BE2C (cell line): ENCODE results near the gene SIPA1L3.

ENCODE experiments used
- DNase-seq: peaks from one replicate; pipeline ENCODE4 v3.0.0-alpha.2; 2020
- H3K27me3 ChIP-seq: fragments of 250-450 bp; sonication (Bioruptor Pico); 2 replicates; pipeline ENCODE4 v1.5.1; 2020; ENCODE audit warnings: mild to moderate bottlenecking
- H3K36me3 ChIP-seq: fragments of 250-450 bp; sonication (Bioruptor Pico); 2 replicates; pipeline ENCODE4 v1.5.1; 2020; ENCODE audit warnings: mild to moderate bottlenecking
- H3K4me1 ChIP-seq: fragments of 250-450 bp; sonication (Bioruptor Pico); 2 replicates; pipeline ENCODE4 v1.5.1; 2020
- H3K4me3 ChIP-seq: 2 replicates; pipeline ENCODE4 v1.5.1; 2011; ENCODE audit warnings: low read depth, low read length
- H3K9me3 ChIP-seq: fragments of 250-450 bp; sonication (Bioruptor Pico); 2 replicates; pipeline ENCODE4 v1.5.1; 2020
- CTCF ChIP-seq: IDR thresholded peaks from 2 replicates; pipeline ENCODE4 v1.5.1; 2012; ENCODE audit warnings: mild to moderate bottlenecking, low read depth, low read length

SIPA1L3 gene

GRCh38 chr19:37936886-37937285 is 29.9 kb downstream of the SIPA1L3 start:
- DNase-seq: no peak
- H3K27me3 ChIP-seq: no peaks in the 10 kb centered on the region
- no peak overlapping the region for H3K4me3 ChIP-seq
- no peaks in the 10 kb centered on the region for H3K36me3 ChIP-seq
- no peaks in the 10 kb centered on the region for H3K9me3 ChIP-seq
- no peak for TF ChIP-seq CTCF
- H3K4me1 ChIP-seq: no peaks in the 10 kb centered on the region

DNA sequence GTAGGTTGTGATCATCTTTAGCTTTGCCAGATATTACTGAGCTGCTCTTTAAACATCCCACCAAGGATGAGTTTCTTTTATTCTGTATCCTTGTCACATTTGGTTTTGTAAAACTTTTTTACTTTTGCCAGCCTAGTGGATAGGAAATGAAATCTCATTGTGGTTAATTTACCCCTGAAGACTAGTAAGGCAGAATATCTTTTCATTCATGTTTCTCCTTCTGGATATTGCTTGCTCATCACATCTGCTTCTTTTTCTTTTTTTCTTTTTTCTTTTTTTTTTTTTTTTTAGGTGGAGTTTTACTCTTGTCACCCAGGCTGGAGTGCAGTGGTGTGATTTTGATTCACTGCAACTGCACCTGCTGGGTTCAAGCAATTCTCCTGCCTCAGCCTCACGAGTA is 31.3 kb downstream of the SIPA1L3 start:
- no peak for TF ChIP-seq CTCF
- H3K27me3 ChIP-seq: no peaks in the 10 kb centered on the region
- DNase-seq: no peak
- H3K9me3 ChIP-seq: no peaks in the 10 kb centered on the region
- no peaks in the 10 kb centered on the region for H3K4me1 ChIP-seq
- no peak overlapping the region for H3K4me3 ChIP-seq
- H3K36me3 ChIP-seq: no peaks in the 10 kb centered on the region

DNA sequence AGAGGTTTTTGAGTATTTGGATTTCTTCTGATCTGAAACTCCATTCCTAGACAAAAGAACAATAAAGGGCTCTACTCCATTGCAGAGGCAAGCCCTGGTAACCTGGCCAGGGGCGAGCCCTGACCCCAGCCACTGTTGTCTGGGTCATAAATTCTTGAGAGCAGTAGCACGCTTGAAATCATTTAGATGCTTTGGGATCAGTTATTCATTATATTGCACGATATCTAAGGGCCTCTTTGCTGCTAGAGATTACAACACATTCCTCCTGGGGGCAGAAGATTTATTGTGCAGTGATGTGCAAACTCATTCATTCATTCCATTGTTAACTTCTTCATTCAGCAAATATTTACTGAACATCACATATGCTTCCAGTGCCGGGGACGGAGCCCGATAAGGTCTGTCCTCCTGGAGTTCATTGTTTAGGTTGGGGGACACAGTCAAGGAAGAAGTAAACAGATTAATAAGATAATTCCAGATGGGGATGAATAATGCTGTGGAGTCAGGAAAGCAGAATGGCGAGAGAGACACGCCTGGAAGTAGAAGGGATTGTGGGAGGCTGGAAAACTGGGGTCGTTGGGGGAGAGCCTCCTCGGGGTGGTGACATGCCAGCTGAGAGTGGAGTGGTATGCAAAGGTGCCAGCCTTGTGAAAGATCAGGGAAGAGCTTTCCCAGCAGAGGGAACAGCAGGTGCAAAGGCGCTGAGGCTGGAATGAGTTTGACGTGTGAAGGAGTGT is 34.9 kb downstream of the SIPA1L3 start:
- TF ChIP-seq CTCF: no peak
- Histone ChIP-seq H3K27me3 (no peaks in the 10 kb centered on the region), H3K4me1 (no peaks in the 10 kb centered on the region), H3K9me3 (no peaks in the 10 kb centered on the region), H3K4me3 (no peak overlapping the region), H3K36me3 (no peaks in the 10 kb centered on the region)
- DNase-seq: no peak

DNA sequence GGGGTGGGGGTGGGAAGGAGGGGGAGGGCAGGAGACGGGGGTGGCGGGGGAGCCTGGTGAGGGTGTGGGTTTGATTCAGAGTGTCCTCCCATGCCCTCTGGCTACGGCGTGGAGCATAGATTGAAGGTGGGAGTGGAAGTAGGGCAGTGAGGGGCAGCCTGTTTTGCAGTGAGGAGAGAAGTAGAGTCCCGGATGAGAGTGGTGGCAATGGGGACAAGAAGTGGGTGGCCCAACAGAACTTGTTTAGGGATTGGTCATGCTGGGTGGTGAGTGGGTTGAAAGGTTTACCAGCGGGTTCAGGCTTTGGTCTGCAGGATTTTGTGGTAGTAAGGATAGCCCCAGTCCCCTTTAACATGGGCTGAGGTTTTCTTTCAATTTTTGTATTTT is 35.5 kb downstream of the SIPA1L3 start:
- H3K27me3 ChIP-seq: no peaks in the 10 kb centered on the region
- no peaks in the 10 kb centered on the region for H3K36me3 ChIP-seq
- H3K4me1 ChIP-seq: no peaks in the 10 kb centered on the region
- no peak overlapping the region for H3K4me3 ChIP-seq
- no peak for TF ChIP-seq CTCF
- H3K9me3 ChIP-seq: no peaks in the 10 kb centered on the region
- no peak for DNase-seq

DNA sequence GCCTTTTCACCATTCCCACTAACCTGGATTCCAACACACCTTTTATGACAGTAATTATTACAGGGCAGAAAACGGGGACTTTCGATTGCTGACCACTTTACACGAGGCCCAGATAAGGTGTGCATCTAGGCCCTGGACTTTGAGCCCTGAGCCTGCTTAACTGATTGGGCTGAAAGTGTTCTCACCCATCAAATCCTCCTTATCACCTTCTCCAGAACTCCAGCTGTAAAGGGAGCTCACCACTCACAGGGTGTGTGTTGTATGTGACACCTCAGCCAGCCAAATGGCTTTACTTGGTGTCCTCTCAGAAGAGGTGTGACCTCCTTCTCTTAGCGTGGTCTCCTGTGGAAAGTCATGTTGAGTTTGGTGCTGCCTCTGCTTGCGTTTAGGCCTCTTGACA is 36.5 kb downstream of the SIPA1L3 start:
- H3K27me3 ChIP-seq: no peaks in the 10 kb centered on the region
- no peak for DNase-seq
- H3K36me3 ChIP-seq: no peaks in the 10 kb centered on the region
- H3K4me1 ChIP-seq: no peaks in the 10 kb centered on the region
- no peaks in the 10 kb centered on the region for H3K9me3 ChIP-seq
- H3K4me3 ChIP-seq: no peak overlapping the region
- no peak for TF ChIP-seq CTCF

GRCh38 chr19:37946132-37946531 is 39.1 kb downstream of the SIPA1L3 start:
- Histone ChIP-seq H3K27me3 (no peaks in the 10 kb centered on the region), H3K36me3 (no peaks in the 10 kb centered on the region), H3K4me3 (no peak overlapping the region), H3K9me3 (no peaks in the 10 kb centered on the region), H3K4me1 (no peaks in the 10 kb centered on the region)
- DNase-seq: no peak
- no peak for TF ChIP-seq CTCF
